ENCODE measurements around the gene MUC5AC. TPM values are rescaled to one million over a fixed set of nuclear protein-coding genes. Genes with fewer than 3 reads are reported as not detected.
A peak's percentile ranks its signal among the peaks of the same experiment; 100 is the strongest.
"Not testable (repeated sequence)": the region's sequence is repeated elsewhere in the genome, so short reads cannot be mapped to it uniquely, and the experiment has no call there.

MUC5AC gene
- polyA plus RNA-seq, 3 donors: 0.01 TPM; not detected in 1

- DNase-seq: no peak
These were observed 77.1 kb downstream of the MUC5AC start for GRCh38 chr11:1234771-1235305.

- no peak for DNase-seq
These were observed 77.7 kb downstream of the MUC5AC start for GRCh38 chr11:1235306-1235900.

GRCh38 chr11:1235901-1236315 lies 78.2 kb downstream of the MUC5AC start:
- no peak for DNase-seq

GRCh38 chr11:1236316-1237127 lies 78.8 kb downstream of the MUC5AC start:
- no peak for DNase-seq

- no peak for DNase-seq
These were observed 79.4 kb downstream of the MUC5AC start for GRCh38 chr11:1237128-1237580.

GRCh38 chr11:1237851-1238250 lies 80.1 kb downstream of the MUC5AC start:
- DNase-seq: no peak

GRCh38 chr11:1238767-1239595 lies 81.2 kb downstream of the MUC5AC start:
- peak; percentile 47 for DNase-seq

GRCh38 chr11:1239596-1240205 lies 81.9 kb downstream of the MUC5AC start:
- no peak for DNase-seq

- no peak for DNase-seq
These were observed 83.0 kb downstream of the MUC5AC start for GRCh38 chr11:1240771-1241170.

- no peak for DNase-seq
These were observed 84.0 kb downstream of the MUC5AC start for GRCh38 chr11:1241706-1242105.

GRCh38 chr11:1242289-1242688 lies 84.5 kb downstream of the MUC5AC start:
- DNase-seq: no peak

- not testable (repeated sequence) for DNase-seq
These were observed 85.0 kb downstream of the MUC5AC start for GRCh38 chr11:1242751-1243150.

- not testable (repeated sequence) for DNase-seq
These were observed 85.8 kb downstream of the MUC5AC start for GRCh38 chr11:1243521-1243920.

- DNase-seq: not testable (repeated sequence)
These were observed 86.8 kb downstream of the MUC5AC start for GRCh38 chr11:1244557-1244956.

- DNase-seq: not testable (repeated sequence)
These were observed 88.0 kb downstream of the MUC5AC start for GRCh38 chr11:1245717-1246116.

GRCh38 chr11:1246301-1246700 lies 88.5 kb downstream of the MUC5AC start:
- DNase-seq: not testable (repeated sequence)

- not testable (repeated sequence) for DNase-seq
These were observed 89.3 kb downstream of the MUC5AC start for GRCh38 chr11:1247026-1247425.

- DNase-seq: not testable (repeated sequence)
These were observed 91.2 kb downstream of the MUC5AC start for GRCh38 chr11:1248951-1249350.

- not testable (repeated sequence) for DNase-seq
These were observed 92.7 kb downstream of the MUC5AC start for GRCh38 chr11:1250411-1250810.

Measured in renal pelvis (tissue), 4 donors.